Activated CD4-positive, alpha-beta T cell treated with anti-CD3 and anti-CD28 coated beads for 1 hour (primary cell): Measurements from ENCODE around the gene FRMD4A.
"Not testable (repeated sequence)": the region's sequence is repeated elsewhere in the genome, so short reads cannot be mapped to it uniquely, and the experiment has no call there.

Experiments used
- DNase-seq: peaks from one replicate; pipeline ENCODE4 v3.0.0-alpha.2; 2020

FRMD4A gene

DNA sequence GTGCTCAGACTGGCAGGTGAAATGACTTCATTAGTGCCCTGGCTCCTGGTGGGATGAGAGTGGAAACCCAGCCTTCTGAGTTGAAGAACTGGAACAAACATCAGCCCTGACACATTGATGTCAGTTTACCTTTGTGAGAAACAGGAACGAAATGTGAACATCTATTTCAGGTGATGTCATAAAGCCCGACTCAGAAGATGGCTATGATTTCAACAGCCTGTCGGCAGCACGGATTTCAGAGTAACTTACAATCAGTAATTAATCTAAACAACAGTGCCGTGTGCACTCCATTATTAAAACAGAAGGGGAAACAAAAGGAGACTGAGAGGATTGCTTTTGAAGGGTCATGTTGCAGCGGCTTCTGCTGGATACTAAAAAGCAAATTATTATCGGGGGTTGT is 243.2 kb downstream of the FRMD4A start:
- no peak for DNase-seq

DNA sequence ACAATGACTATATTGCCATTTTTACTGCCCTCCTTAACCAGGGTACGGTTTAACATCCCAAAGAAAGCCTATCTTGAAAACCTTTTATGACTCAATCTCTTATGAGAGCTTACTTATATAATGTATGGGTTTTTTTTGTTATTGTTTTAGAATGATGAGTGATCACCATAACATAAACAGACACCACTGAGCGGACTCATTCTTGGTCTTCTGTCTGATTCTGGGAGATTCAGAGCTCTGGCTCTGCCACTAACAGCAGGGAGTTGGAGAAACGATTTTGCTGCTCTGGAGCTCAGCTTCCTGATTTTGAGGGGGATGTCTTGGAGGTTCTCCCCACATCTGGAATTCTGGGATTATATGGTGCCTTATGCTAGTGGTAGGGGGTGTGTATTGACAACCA is 244.1 kb downstream of the FRMD4A start:
- no peak for DNase-seq

DNA sequence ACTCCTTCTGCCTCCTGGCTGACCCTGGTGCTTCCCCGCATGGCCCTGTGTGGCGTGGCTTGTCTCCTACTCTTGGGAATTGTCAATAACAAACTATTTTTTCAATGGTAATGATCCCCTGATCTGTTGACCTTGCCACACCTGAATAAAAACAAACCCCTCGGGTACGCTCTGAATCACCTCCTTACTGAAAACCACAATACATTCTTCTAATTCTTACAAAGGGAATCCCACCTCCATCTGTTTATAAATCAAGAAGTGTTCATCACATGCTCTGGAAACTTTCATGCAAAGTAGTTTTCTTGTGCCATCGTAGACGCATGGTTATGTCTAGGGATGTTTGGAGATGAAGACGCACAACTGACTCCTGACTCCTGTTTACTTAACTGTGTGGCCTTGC is 245.8 kb downstream of the FRMD4A start:
- DNase-seq, result no peak

DNA sequence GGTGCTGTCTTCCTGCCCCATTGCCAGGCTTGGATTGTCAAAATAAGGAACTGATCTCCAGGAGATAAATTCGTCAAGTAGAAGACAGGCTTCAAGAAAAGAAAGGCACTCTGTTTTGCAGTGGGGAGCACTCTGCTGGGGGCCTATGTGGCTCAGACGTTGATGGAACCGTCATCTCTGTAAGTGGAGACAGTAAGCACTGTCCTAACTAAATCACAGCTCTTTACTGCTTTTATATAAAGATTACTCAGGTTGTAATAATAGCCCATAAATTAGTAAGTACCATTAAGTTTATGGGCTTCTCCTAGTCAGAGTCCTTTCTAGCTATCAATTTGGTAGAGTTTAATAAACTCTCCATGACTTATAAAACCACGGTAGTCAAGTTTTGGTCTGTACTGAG is 249.9 kb downstream of the FRMD4A start:
- DNase-seq, result no peak

DNA sequence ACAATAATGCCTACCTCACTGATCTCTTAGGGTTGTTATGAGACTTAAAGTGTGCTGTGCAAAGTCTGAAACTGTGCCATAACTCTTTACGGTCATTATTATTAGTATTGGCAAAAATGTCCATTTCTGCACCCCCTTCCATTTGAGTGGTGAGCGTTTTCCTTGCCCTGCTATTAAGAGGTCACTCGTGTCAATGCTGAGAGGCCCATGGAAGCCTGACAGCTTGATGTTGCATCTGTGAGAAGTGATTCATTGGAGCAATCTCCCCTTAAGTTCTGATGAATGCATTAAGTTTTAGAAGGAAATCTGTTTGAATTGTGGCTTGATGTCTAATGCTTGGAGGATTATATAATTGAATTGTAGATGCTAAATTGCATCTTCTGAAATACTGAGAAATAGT is 253.3 kb downstream of the FRMD4A start:
- DNase-seq, result no peak

DNA sequence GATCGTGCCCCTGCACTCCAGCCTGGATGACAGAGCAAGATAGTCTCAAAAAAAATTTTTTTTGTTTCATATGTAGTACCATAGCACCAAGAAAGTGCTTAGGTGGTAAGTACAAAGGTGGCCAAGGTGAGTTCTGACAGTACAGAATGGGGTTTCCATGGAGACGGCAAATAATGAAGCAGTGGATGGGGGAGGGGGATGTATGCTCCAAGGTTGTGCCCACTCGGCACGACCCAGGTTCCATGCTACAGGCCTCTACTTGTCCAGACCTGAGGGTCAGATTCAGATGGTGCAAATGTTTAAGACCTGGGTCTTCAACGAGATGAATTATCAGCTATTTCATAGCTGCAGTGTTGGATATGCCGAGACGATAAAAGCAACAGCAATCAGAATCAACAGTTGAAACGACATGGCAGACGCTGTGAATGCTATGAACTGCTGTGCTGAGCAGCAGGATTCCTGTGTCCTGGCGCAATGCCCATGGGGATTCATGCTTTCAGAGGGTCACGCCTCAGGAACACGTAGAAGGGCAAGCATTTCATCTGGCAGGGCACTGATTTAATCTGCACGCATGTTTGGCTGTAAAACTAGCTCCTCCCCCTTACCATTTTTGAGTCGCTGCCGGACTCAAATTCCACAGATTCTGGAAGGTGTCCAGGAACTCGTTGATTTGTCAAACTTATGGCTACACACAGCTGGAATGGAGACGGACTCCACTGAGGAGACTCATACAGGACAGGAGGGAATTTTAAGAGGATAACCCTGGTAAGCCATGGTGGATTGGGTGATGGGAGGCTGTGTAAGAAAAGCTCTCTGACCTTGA is 256.5 kb downstream of the FRMD4A start:
- DNase-seq, result no peak

DNA sequence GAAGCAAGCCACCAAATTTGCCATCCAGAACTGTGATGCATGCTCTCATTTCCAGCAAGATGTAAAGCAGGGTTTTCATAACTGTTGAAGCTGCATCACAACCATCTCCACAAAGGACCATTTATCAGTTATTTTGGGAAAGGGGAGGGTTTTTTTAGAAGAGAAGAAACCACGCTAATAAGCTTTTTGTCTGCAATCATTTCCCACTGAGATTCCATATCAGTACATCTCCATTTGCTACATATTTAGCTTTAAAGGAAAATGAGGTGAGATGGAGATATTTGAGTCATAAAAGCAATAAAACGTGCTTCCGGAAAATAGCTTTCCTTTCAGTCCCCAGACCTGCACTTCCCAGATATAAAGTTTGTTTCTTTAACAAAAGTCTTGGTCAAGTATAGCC is 258.2 kb downstream of the FRMD4A start:
- DNase-seq, result no peak

DNA sequence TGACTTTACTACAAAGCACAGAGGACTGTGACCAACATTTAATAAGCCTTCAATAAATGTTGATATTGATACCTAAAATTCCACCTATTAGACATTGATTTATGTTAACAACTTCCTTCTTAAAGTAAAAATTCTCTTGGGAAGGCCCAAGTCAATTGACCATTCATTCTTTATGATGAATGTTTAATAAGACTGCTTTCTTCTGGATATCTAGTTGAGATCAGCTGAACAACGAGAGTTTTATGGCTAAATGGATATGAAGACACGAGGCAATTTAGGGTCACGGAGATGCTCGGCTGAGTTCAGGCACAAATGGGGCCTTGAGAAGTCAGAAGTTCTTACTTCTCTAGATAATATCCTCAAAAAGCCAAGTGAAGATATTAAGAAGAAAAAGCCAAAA is 258.8 kb downstream of the FRMD4A start:
- no peak for DNase-seq

DNA sequence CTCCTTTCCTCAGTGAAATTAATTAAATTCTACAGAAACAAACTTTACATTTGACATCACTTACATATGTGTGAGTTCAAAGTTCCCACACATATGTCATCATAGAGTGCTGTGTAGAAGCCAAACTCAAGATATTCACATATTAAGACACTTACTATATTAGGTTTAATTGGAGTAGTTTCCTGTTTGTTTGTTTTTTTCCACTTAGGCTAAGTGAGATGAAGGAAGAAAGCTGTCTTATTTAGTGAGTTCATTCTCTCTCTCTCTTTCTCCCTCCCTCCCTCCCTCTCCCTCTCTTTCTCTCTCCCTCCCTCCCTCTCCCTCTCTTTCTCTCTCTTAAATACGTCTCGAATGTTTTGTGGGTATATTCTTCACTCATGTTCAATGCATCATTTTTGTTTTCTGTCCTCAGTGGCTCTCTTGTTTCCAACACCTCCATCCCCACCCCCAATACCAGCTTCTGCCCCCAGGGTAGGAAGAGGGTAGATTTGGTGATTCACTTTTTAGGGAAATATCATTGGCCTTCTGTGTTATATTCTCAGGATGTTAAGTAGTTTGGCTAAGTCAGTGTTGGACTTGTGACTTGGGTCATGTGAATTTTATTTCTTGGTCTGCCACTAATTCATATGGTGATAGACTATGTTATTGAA is 262.0 kb downstream of the FRMD4A start:
- DNase-seq, result no peak

DNA sequence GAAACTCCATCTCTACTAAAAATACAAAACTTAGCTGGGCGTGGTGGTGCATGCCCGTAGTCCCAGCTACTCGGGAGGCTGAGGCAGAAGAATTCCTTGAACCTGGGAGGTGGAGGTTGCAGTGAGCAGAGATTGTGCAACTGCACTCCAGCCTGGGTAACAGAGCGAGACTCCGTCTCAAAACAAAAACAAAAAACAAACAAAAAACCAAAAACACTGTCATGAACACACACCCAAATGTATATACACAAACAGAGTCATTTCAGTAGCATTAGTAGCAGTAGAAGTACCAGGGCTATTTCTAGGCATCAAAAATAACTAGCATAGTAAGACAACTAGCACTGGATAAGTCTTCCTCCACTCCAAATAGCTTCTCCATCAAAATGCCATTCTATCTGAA is 263.1 kb downstream of the FRMD4A start:
- DNase-seq, result not testable (repeated sequence)

DNA sequence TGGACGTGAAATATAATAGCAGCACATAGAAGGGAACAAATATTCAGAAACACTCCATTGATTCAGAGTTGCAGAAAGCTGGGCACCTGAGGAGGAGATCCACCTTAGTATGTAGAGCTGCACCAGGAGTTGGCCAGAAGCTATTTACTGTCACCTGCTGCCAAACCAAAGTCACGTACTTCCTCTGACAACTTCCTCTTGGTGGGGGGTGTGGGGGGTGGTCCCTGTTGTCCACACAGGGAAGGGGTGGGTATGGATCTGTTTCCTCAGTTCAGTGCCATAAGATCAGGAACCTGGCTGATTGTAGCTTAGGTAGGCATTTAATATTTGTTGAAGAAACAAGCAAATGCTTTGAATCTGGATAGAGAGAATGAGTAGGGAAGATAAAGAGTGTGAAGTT is 264.6 kb downstream of the FRMD4A start:
- no peak for DNase-seq

DNA sequence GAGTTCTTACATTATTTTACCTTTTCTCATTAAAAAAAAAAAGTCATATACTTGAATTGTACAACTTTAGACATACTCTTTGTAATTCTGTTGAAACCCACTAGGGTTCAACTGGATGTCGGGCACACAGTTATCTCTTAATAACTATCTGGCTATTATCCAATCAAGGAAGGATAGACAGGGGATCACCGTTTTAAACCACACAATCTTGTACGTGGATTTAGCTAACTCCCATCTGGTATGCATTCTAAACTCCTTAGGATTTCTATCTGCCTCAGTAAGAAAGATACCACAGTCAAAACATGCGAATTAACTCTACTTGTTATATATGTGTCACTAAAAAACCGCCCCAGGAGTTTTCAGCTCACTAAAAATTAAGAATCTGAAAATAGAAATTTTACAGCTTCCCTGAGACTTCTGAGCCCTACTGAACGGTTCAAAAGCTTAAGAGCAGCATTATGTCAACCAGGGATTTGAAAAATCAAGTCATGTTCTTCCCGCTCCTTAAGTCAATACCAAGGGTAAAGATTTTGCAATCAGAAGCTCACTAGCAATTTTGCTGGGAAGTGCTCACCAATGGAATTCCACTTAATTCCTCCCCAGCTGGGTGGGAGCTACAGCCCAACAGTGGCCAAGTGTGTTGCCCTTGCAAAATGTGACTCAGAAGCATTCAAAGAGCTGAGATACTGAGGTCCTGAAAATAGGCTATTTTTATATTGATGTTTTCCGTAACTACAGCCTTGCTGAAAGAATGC is 267.0 kb downstream of the FRMD4A start:
- no peak for DNase-seq

DNA sequence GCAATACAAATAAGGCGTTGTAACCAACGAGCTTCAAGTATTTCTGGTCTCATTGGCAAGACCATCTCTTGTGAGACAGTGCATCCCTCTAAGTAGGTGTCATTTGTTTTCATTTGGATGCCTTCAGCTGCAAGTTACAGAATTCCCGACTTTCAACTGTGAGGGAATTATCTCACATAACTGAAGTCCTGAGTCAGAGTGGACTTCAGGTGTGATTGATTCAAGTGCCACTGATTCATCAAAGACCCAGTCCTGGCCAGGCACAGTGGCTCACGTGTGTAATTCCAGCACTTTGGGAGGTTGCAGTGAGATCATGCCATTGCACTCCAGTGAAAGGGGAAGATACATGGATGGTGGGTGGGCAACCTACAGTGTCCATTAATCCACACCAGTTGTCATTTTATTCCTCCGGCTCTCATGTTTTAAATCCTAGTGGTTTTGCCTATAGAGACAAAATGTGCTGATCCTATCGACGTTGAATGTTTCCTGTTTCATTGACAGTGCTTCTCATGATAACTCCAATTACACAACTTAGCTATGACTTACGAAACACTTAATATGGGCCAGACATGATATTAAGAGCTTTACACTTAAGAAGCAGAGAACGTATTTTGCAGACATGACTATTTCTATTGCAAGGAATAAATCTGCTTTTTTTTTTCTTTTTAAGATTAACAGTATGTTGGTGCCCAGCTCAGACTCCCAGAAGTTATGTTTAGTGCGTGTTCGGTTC is 268.0 kb downstream of the FRMD4A start:
- no peak for DNase-seq

DNA sequence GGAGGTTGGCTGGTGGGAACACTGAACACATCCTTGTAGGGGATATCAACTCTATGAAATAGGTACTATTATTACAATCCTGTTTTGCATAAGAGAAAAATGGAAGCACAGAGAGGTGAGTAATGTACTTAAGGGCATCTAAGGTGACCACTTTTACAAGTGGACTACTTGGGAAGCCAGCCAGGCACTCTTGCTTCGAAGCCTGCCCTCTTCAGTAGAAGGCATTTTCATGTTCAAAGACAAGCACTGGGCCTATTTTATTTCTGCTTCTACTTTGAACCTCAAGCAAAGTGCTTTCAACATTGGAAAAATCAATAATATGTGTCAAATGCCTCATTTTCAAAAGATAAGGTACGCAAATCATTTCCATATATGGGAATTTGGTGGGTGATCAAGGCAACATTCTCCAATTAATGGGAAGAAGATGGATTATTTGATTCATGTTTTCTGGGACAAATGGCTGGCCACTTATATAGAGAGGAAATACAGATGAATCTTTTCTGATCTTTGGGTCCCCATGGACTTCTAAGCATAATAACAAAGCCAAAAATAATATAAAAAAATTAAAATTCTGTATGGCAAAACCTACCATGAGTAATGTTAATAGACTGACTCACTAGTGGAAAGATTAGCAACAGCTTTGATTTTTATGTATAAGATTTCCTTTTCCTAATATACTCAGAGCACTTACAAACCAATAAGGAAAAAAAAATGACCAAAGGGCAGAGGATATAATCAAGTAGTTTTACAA is 270.2 kb downstream of the FRMD4A start:
- no peak for DNase-seq

DNA sequence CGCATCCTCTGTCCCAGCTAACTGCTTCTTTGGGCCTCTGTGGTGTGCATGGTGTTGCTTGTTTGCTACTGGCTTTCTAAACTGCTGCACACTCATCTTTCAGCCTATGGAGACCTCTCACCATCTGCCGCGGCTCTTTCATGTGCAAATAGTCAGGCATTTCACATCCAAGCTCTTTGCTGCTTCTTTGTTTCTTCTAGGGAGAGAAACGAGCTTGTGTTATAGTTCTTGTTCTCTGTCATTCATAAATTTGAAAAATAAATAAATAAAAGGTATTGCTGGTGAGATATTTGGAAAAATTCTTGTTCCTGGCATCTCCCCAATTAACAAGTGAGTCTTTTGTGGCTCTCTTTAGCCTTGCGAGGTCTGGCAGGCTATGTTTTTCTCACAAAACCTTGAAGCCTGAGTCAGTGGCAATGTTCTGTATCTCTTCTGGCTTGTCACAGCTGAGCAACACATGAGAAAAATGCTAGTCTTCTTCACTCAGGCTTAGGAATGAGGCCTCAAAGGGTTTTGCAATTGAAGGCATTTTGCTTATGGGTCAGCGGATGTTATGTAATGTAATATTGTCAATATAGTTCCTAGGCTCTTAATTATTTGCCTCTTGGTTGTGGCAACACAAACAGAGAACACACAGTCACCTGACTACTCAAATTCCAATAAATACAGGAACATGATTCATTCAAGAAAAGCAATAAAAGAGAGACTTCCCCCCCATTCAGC is 274.0 kb downstream of the FRMD4A start:
- DNase-seq, result no peak

DNA sequence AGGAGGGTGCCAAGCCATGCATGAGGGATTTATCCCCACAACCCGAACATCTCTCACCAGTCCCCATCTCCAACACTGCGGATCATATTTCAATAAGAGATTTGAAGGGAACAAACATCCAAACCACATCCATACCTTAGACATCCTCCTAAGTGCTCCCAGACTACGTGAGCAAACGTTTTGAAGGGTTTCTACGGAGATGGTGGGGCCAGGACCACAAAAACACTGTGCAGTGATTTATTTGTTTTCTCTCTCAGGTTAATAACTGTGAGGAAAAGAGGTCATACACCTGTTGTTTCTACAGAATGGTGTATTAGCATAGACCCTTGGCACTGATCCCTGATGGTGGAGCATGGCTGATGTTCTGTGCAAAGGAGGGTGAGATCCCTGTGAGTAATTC is 277.8 kb downstream of the FRMD4A start:
- DNase-seq, result no peak

DNA sequence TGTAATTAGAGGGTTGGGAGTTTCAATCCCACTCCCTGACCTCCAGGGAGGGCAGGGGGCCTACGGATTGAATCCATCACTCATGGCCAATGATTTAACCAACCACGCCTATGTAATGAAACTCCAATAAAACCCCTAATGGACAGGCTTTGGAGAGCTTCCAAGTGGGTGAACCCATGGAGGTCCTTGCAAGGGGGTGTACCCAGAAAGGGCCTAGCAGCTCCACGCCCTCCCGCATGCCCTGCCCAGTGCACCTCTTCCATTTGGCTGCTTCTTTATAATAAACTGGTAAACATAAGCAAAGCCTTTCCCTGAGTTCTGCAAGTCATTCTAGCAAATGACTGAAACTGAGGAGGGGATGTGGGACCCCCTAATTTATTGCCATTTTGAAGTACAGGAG is 280.1 kb downstream of the FRMD4A start:
- DNase-seq, result no peak

DNA sequence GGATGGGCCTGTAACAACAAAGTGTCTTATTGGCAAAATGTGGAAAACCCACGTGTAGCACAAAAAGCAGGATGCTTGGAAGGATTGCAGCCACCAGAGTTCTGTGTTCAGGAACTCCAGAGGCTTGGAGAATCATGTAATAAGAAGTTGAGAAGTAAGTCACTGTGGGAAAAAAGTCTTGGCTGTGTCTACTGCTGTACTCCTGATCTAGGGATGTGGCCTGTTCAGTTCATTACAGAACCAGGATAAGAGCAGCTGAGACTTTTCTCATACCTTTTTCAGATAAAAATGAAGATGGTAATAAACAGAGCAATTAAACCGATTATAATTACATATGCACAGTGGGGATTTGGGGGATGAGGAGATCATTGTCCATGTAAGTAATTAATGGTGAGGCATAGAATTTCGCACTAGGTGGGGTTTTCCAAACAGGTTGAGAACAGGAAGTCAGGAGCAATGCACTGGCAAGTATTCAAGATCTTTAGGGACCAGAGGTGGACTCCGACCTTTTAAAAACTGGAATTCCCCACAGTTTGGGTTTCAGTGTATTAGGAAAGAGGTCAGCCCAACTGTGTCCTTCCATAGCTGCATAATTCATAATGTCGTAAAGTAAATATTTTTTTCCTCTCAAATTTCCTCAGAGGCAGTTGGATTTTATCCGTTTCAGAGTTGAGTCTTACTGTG is 281.7 kb downstream of the FRMD4A start:
- no peak for DNase-seq

DNA sequence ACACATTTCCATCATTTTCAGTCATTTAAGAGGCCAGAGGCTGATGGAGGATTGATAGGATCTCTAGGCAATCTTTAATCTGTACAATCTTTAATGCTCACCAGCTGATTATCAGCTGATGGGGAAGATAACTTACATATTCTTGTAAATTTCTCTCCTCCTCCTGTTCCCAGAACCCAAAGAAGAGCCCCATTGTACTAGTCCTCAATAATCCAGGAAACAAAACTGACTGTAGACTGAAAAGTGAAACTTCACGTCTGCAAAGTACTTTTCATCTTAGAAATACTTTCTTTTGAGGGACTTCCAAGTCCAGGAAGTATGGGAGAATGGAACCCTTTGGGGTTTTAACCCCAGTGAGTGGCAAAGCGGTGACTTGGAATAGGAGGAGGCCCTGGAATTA is 283.3 kb downstream of the FRMD4A start:
- no peak for DNase-seq

DNA sequence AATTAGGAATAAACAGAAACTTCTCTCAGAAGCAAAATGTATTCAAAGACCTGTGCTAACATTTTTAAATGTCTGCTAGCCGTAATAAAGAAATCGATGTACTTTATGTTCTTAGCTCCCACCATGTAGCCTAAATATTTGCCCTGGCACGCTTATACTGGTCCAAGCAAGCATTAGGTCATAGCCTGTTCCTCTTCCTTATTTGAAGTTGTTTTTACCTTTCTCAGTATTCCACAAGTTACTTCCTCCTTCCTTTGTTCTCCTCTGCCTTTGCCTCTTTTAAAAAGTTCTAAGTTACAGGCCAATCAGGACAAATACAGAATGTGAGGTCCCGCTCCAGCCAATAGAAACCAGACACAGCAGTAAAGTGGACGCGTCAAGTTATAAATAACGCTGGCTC is 288.7 kb downstream of the FRMD4A start:
- DNase-seq, result not testable (repeated sequence)
